HCT116 (cell line): ENCODE results near the gene URB1. TPM values are rescaled to one million over a fixed set of nuclear protein-coding genes. Genes with fewer than 3 reads are reported as not detected.

ENCODE experiments used
- ATAC-seq: fragments of 200-7000 bp; cut with Tn5 transposase; 2 replicates; pipeline ENCODE4 v1.9.1; 2020; ENCODE audit warnings: mild to moderate bottlenecking, moderate library complexity
- BruUV-seq: library from RNA; stranded (reverse); fragments of 400-500 nt; replicated peaks from 2 replicates; lab custom pipeline; 2021; lab: Mats Ljungman, UMichigan
- CTCF ChIA-PET: fragments of 300-600 bp; sonication (Branson Sonifier 250); formaldehyde crosslinking; loops from one replicate; lab custom pipeline; 2021; ENCODE audit warnings: antibody characterized with exemption; lab: Charles Lee
- POLR2A ChIA-PET: fragments of 300-600, 350-600 bp; sonication (Branson Sonifier 250); formaldehyde crosslinking; loops from one replicate; lab custom pipeline; 2021; ENCODE audit warnings: antibody characterized with exemption; lab: Charles Lee
- RAD21 ChIA-PET, 2 experiments: fragments of 300-600 bp; sonication (Branson Sonifier 250); formaldehyde crosslinking; loops; one replicate each; lab custom pipeline; 2023; ENCODE audit warnings: low total read pairs in 2 of 2; ENCODE audit not compliant: uncharacterized antibody in 2 of 2, unreplicated experiment in 2 of 2, low non-redundant PET in 1 of 2; lab: Charles Lee
- DNase-seq: peaks from one replicate; pipeline ENCODE4 v3.0.0-alpha.2; 2010; ENCODE audit warnings: low read depth, low spot score
- H2AFZ ChIP-seq: fragments of 200-600 bp; shearing (Covaris generic), sonication (generic); 2 replicates; pipeline ENCODE4 v1.6.1; 2017; ENCODE audit warnings: low read depth, mixed run types, mixed read lengths, antibody characterized with exemption, low read length; ENCODE audit not compliant: poor library complexity, severe bottlenecking
- H3K27ac ChIP-seq: 2 replicates; pipeline ENCODE4 v1.5.1; 2012; ENCODE audit warnings: low read depth, low read length
- H3K27me3 ChIP-seq: fragments of 200-600 bp; sonication (generic); 2 replicates; pipeline ENCODE4 v1.6.1; 2016; ENCODE audit warnings: mixed run types, low read length, mixed read lengths; ENCODE audit not compliant: insufficient read depth
- H3K36me3 ChIP-seq, 2 experiments: fragments of 200-500 bp in 1 of 2; fragments of 200-600 bp in 1 of 2; sonication (Bioruptor generic) in 1 of 2; sonication (generic) in 1 of 2; 2 replicates each; pipeline versions ENCODE4 v1.5.1 to v1.6.1; 2014 to 2016; ENCODE audit warnings: low read length in 2 of 2, inconsistent platforms in 1 of 2, mixed read lengths in 1 of 2, mixed run types in 1 of 2; ENCODE audit not compliant: insufficient read depth in 2 of 2, control insufficient read depth in 1 of 2
- H3K4me1 ChIP-seq, 2 experiments: fragments of 200-600 bp in 1 of 2; sonication (generic) in 1 of 2; 2 replicates each; pipeline versions ENCODE4 v1.5.1 to v1.6.1; 2012 to 2017; ENCODE audit warnings: low read length in 2 of 2, inconsistent platforms in 1 of 2, mild to moderate bottlenecking in 1 of 2, mixed read lengths in 1 of 2, mixed run types in 1 of 2, moderate library complexity in 1 of 2; ENCODE audit not compliant: insufficient read depth in 2 of 2, control insufficient read depth in 1 of 2
- H3K4me2 ChIP-seq: fragments of 200-600 bp; sonication (generic); 2 replicates; pipeline ENCODE4 v1.6.1; 2017; ENCODE audit warnings: mixed run types, low read length, mixed read lengths
- H3K4me3 ChIP-seq, 2 experiments: fragments of 200-600 bp in 1 of 2; sonication (generic) in 1 of 2; replicated peaks in 1 of 2; 2 replicates each; pipeline ENCODE4 v1.5.1; 2011 to 2016; ENCODE audit warnings: low read length in 2 of 2, control low read depth in 1 of 2, low read depth in 1 of 2, mild to moderate bottlenecking in 1 of 2, mixed read lengths in 1 of 2, mixed run types in 1 of 2
- H3K79me2 ChIP-seq: fragments of 200-600 bp; sonication (generic); 2 replicates; pipeline ENCODE4 v1.6.1; 2017; ENCODE audit warnings: mild to moderate bottlenecking, mixed run types, low read length, moderate library complexity, mixed read lengths; ENCODE audit not compliant: insufficient read depth
- H3K9ac ChIP-seq: fragments of 200-600 bp; sonication (generic); 2 replicates; pipeline ENCODE4 v1.6.1; 2016; ENCODE audit warnings: low read length, mixed read lengths
- H3K9me2 ChIP-seq: fragments of 200-600 bp; sonication (generic), shearing (Covaris generic); 2 replicates; pipeline ENCODE4 v1.6.1; 2017; ENCODE audit warnings: mixed run types, mild to moderate bottlenecking, moderate library complexity; ENCODE audit not compliant: insufficient read depth
- H3K9me3 ChIP-seq, 2 experiments: fragments of 200-500 bp in 1 of 2; fragments of 200-600 bp in 1 of 2; sonication (Bioruptor generic) in 1 of 2; sonication (generic) in 1 of 2; 2 replicates each; pipeline ENCODE4 v1.6.1; 2014 to 2017; ENCODE audit warnings: low read length in 2 of 2, mixed read lengths in 2 of 2, inconsistent platforms in 1 of 2, low read depth in 1 of 2, mild to moderate bottlenecking in 1 of 2, mixed run types in 1 of 2, moderate library complexity in 1 of 2; ENCODE audit not compliant: control insufficient read depth in 1 of 2, insufficient read depth in 1 of 2
- H4K20me1 ChIP-seq: fragments of 200-600 bp; sonication (generic), shearing (Covaris generic); 2 replicates; pipeline ENCODE4 v1.6.1; 2017; ENCODE audit warnings: mixed run types, mild to moderate bottlenecking, moderate library complexity; ENCODE audit not compliant: insufficient read depth
- CBX3 ChIP-seq: IDR thresholded peaks from 2 replicates; pipeline ENCODE4 v1.6.1; 2012; ENCODE audit warnings: low read depth
- CEBPB ChIP-seq: IDR thresholded peaks from 2 replicates; pipeline ENCODE4 v1.6.1; 2012; ENCODE audit warnings: low read depth
- EGR1 ChIP-seq: IDR thresholded peaks from 2 replicates; pipeline ENCODE4 v1.6.1; 2012; ENCODE audit warnings: low read depth
- EZH2 ChIP-seq: fragments of 200-600 bp; sonication (generic); IDR thresholded peaks from 2 replicates; pipeline ENCODE4 v1.6.1; 2017; ENCODE audit warnings: antibody characterized with exemption, mixed run types
- FOSL1 ChIP-seq: IDR thresholded peaks from 2 replicates; pipeline ENCODE4 v1.6.1; 2012; ENCODE audit warnings: low read depth
- JUND ChIP-seq: IDR thresholded peaks from 2 replicates; pipeline ENCODE4 v1.6.1; 2012
- POLR2A ChIP-seq: IDR thresholded peaks from 2 replicates; pipeline ENCODE4 v1.7.0; 2011; ENCODE audit warnings: borderline replicate concordance; ENCODE audit not compliant: insufficient read depth, insufficient read length; ENCODE audit errors: extremely low read depth
- POLR2AphosphoS5 ChIP-seq: IDR thresholded peaks from 2 replicates; pipeline ENCODE4 v1.6.1; 2011; ENCODE audit warnings: mild to moderate bottlenecking, low read depth, low read length, moderate library complexity
- RAD21 ChIP-seq: IDR thresholded peaks from 2 replicates; pipeline ENCODE4 v1.6.1; 2012; ENCODE audit warnings: low read depth, mild to moderate bottlenecking
- TCF7L2 ChIP-seq: IDR thresholded peaks from 2 replicates; pipeline ENCODE4 v1.7.0; 2011; ENCODE audit warnings: borderline replicate concordance, inconsistent platforms; ENCODE audit not compliant: insufficient read depth, insufficient read length; ENCODE audit errors: extremely low read depth
- YY1 ChIP-seq: IDR thresholded peaks from 2 replicates; pipeline ENCODE4 v1.6.1; 2011; ENCODE audit warnings: low read length, low read depth, moderate library complexity, mild to moderate bottlenecking; ENCODE audit not compliant: insufficient replicate concordance; ENCODE audit errors: extremely low read depth
- ZNF274 ChIP-seq: fragments of 200-500 bp; sonication (Bioruptor generic); IDR thresholded peaks from 2 replicates; pipeline ENCODE4 v1.6.1; 2014; ENCODE audit warnings: mild to moderate bottlenecking, low read depth, low read length, inconsistent platforms
- intact Hi-C: fragments of 100-400 bp; cut with micrococcal nuclease; formaldehyde crosslinking; loops from 2 replicates; pipeline ENCODE4 v1.10.0; 2022
- total RNA-seq: library from RNA; stranded (reverse); gene quantifications from one replicate; pipeline ENCODE4 v1.2.1, GENCODE V29; 2021; ENCODE audit not compliant: unreplicated experiment
- TF ChIP-seq, protein P1 (sequence below): IDR thresholded peaks from 2 replicates; pipeline ENCODE4 v1.6.1; 2011; ENCODE audit warnings: mild to moderate bottlenecking, low read length, moderate library complexity; ENCODE audit not compliant: insufficient replicate concordance; ENCODE audit errors: extremely low read depth
- TF ChIP-seq, protein P2 (sequence below), 3 experiments: fragments of 200-600 bp in 1 of 3; sonication (generic) in 1 of 3; IDR thresholded peaks in 2 of 3; conservative IDR thresholded peaks in 1 of 3; 2 replicates each; pipeline ENCODE4 v1.5.1; 2012 to 2017; ENCODE audit warnings: low read depth in 2 of 3, low read length in 2 of 3, antibody characterized with exemption in 1 of 3, borderline replicate concordance in 1 of 3, control low read depth in 1 of 3, mild to moderate bottlenecking in 1 of 3, mixed read lengths in 1 of 3, mixed run types in 1 of 3, moderate library complexity in 1 of 3; ENCODE audit not compliant: insufficient read depth in 1 of 3

Gene URB1
- total RNA-seq, 1 experiment from 2014 or later = 28.3 TPM

DNA sequence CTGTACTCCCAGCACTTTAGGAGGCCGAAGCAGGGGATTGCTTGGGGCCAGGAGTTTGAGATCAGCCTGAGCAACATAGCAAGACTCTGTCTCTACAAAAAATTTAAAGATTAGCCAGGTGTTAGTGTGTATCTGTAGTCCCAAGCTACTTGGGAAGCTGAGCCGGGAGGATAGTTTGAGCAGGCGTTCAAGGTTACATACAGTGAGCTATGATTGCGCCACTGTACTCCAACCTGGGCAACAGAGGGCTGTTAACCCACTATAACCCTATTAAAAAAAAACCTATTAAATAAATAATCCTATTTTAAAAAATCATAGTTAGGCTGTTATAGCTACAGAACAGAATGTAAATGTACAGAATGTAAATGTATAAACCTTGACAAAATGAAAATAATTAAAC is 116.1 kb downstream of the URB1 start:
- intact Hi-C loops = no loop called here
- Histone ChIP-seq H3K27ac (no peak overlapping the region), H3K4me2 (no peak overlapping the region), H3K9me3 (no peaks in the 10 kb centered on the region), H3K4me1 (peaks cover 14 to 20% of the 10 kb centered on the region in 2 experiments; a peak in 3 of 4 replicates), H2AFZ (no peak overlapping the region), H3K36me3 (peaks cover 9 to 17% of the 10 kb centered on the region in 2 experiments; a peak in 2 of 4 replicates), H4K20me1 (no peaks in the 10 kb centered on the region), H3K79me2 (peaks cover 40% of the 10 kb centered on the region), H3K9ac (no peak overlapping the region), H3K27me3 (no peaks in the 10 kb centered on the region), H3K4me3 (no peak overlapping the region), H3K9me2 (no peaks in the 10 kb centered on the region)
- no TSS peak for BruUV-seq
- TF ChIP-seq YY1 = no peak
- no peak for TF ChIP-seq EGR1
- TF ChIP-seq POLR2AphosphoS5 = no peak
- no peak for TF ChIP-seq FOSL1
- no peak for TF ChIP-seq RAD21
- TF ChIP-seq, protein P1, sequence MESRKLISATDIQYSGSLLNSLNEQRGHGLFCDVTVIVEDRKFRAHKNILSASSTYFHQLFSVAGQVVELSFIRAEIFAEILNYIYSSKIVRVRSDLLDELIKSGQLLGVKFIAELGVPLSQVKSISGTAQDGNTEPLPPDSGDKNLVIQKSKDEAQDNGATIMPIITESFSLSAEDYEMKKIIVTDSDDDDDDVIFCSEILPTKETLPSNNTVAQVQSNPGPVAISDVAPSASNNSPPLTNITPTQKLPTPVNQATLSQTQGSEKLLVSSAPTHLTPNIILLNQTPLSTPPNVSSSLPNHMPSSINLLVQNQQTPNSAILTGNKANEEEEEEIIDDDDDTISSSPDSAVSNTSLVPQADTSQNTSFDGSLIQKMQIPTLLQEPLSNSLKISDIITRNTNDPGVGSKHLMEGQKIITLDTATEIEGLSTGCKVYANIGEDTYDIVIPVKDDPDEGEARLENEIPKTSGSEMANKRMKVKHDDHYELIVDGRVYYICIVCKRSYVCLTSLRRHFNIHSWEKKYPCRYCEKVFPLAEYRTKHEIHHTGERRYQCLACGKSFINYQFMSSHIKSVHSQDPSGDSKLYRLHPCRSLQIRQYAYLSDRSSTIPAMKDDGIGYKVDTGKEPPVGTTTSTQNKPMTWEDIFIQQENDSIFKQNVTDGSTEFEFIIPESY = no peak
- no peak for TF ChIP-seq CEBPB
- TF ChIP-seq JUND = no peak
- TF ChIP-seq POLR2A = no peak
- no peak for TF ChIP-seq ZNF274
- TF ChIP-seq, protein P2, sequence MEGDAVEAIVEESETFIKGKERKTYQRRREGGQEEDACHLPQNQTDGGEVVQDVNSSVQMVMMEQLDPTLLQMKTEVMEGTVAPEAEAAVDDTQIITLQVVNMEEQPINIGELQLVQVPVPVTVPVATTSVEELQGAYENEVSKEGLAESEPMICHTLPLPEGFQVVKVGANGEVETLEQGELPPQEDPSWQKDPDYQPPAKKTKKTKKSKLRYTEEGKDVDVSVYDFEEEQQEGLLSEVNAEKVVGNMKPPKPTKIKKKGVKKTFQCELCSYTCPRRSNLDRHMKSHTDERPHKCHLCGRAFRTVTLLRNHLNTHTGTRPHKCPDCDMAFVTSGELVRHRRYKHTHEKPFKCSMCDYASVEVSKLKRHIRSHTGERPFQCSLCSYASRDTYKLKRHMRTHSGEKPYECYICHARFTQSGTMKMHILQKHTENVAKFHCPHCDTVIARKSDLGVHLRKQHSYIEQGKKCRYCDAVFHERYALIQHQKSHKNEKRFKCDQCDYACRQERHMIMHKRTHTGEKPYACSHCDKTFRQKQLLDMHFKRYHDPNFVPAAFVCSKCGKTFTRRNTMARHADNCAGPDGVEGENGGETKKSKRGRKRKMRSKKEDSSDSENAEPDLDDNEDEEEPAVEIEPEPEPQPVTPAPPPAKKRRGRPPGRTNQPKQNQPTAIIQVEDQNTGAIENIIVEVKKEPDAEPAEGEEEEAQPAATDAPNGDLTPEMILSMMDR (IDR thresholded peaks at IDR 0.05 in 2 of 3, conservative IDR thresholded peaks at IDR 0.05 in 1 of 3; ENCODE audit: borderline replicate concordance in 1 of 3, insufficient read depth in 1 of 3, low read depth in 2 of 3, low read length in 2 of 3) = no peak
- TF ChIP-seq TCF7L2 = no peak
- TF ChIP-seq EZH2 = no peak
- TF ChIP-seq CBX3 = no peak
- CTCF ChIA-PET = interaction anchor here (1.0 to 1.6 kb wide), 3 partner anchors 18 to 495 kb away, joined by 3 to 6 read pairs (median 4); no protein-coding TSS in a partner anchor
- ATAC-seq (no peak), DNase-seq (no peak)
- RAD21 ChIA-PET = no interaction called here
- POLR2A ChIA-PET = no interaction called here
